Prostate gland (tissue), 2 donors: ENCODE data around the gene RNF114.

ENCODE experiments used
- CTCF ChIP-seq, 4 experiments: fragments of 200-600 bp in 2 of 4; fragments of 450-650 bp in 2 of 4; sonication (generic) in 2 of 4; IDR thresholded peaks; 1 replicate in 3 of 4; 2 replicates in 1 of 4; pipeline ENCODE4 v1.5.1; 2016 to 2019; ENCODE audit warnings: antibody characterized with exemption in 4 of 4, mild to moderate bottlenecking in 2 of 4, moderate library complexity in 2 of 4
- POLR2A ChIP-seq: fragments of 450-650 bp; IDR thresholded peaks from one replicate; pipeline ENCODE4 v1.6.1; 2016; ENCODE audit warnings: antibody characterized with exemption, mild to moderate bottlenecking

- TF ChIP-seq CTCF (IDR thresholded peaks at IDR 0.05), result no peak
- TF ChIP-seq POLR2A, result no peak
Observed at GRCh38 chr20:49985157-49985556, 49.0 kb downstream of the RNF114 start.
